ENCODE measurements around the gene GON4L.

DNA sequence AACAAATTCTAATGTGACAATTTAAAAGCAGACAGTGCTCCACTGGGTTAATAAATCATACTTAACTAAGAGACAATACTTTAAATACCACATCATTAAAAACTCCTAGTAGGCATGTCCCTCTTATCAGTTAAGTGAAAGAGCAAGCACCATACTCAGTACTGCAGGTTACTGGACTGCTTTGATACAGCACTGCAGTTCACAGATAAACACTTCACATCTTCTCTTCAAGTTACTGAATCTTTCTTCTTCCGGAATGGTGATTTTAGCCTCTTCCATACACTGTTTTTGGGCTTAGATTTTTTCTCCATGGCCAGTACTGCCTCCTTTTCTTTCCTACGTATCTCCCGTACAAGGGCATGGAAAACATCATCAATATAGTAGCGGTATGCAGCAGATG is 43.1 kb upstream of the GON4L start:
- TF ChIP-seq, protein P1, sequence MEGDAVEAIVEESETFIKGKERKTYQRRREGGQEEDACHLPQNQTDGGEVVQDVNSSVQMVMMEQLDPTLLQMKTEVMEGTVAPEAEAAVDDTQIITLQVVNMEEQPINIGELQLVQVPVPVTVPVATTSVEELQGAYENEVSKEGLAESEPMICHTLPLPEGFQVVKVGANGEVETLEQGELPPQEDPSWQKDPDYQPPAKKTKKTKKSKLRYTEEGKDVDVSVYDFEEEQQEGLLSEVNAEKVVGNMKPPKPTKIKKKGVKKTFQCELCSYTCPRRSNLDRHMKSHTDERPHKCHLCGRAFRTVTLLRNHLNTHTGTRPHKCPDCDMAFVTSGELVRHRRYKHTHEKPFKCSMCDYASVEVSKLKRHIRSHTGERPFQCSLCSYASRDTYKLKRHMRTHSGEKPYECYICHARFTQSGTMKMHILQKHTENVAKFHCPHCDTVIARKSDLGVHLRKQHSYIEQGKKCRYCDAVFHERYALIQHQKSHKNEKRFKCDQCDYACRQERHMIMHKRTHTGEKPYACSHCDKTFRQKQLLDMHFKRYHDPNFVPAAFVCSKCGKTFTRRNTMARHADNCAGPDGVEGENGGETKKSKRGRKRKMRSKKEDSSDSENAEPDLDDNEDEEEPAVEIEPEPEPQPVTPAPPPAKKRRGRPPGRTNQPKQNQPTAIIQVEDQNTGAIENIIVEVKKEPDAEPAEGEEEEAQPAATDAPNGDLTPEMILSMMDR (IDR thresholded peaks at IDR 0.05), result no peak
- TF ChIP-seq CREB1 (CRISPR knock-in tag; IDR thresholded peaks at IDR 0.05) (no peak), NR1H2 (CRISPR knock-in tag; IDR thresholded peaks at IDR 0.05) (no peak), ZNF317 (CRISPR knock-in tag; IDR thresholded peaks at IDR 0.05; ENCODE audit: borderline replicate concordance, low read depth) (no peak)
